Testis (tissue), 2 donors: ENCODE measurements around the gene KIF26B.

Experiments used
- CTCF ChIP-seq, 3 experiments: fragments of 450-650 bp in 2 of 3; fragments of 200-600 bp in 1 of 3; sonication (generic) in 1 of 3; IDR thresholded peaks; one replicate each; pipeline ENCODE4 v1.5.1; 2016 to 2019; ENCODE audit warnings: antibody characterized with exemption in 3 of 3, mild to moderate bottlenecking in 2 of 3, moderate library complexity in 1 of 3
- POLR2A ChIP-seq: fragments of 450-650 bp; IDR thresholded peaks from one replicate; pipeline ENCODE4 v1.6.1; 2017; ENCODE audit warnings: antibody characterized with exemption, mild to moderate bottlenecking, moderate library complexity

GRCh38 chr1:245663373-245663772 is 508.6 kb downstream of the KIF26B start:
- TF ChIP-seq CTCF (IDR thresholded peaks at IDR 0.05) (no peak), POLR2A (no peak)
